K562 (cell line): ENCODE results near the gene F2. TPM values are rescaled to one million over a fixed set of nuclear protein-coding genes. Genes with fewer than 3 reads are reported as not detected.

Experiments used
- BCLAF1 ChIP-seq, 2 experiments: fragments of 450-650 bp in 1 of 2; IDR thresholded peaks; 2 replicates each; pipeline ENCODE4 v1.6.1; 2011 to 2017; ENCODE audit warnings: low read depth in 2 of 2, antibody characterized with exemption in 1 of 2, borderline replicate concordance in 1 of 2, low read length in 1 of 2, mild to moderate bottlenecking in 1 of 2, mixed read lengths in 1 of 2; ENCODE audit not compliant: control insufficient read depth in 1 of 2
- CBX3 ChIP-seq, 2 experiments: IDR thresholded peaks; 1 replicate in 1 of 2; 2 replicates in 1 of 2; pipeline ENCODE4 v1.6.1; 2012; ENCODE audit warnings: inconsistent platforms in 2 of 2, low read length in 2 of 2, borderline replicate concordance in 1 of 2, control low read depth in 1 of 2
- E2F1 ChIP-seq: sonication (generic); formaldehyde crosslinking; IDR thresholded peaks from 2 replicates; pipeline ENCODE4 v1.8.1; 2023; ENCODE audit warnings: mild to moderate bottlenecking, missing genetic modification reagents, moderate library complexity
- IFI16 ChIP-seq: fragments of 250-450 bp; sonication (Bioruptor Pico); IDR thresholded peaks from 2 replicates; pipeline ENCODE4 v2.1.2; 2022; ENCODE audit warnings: mild to moderate bottlenecking, inconsistent platforms
- MAFG ChIP-seq: fragments of 450-650 bp; conservative IDR thresholded peaks from 2 replicates; pipeline ENCODE4 v1.6.1; 2016; ENCODE audit warnings: missing genetic modification characterization, missing compliant biosample characterization
- SAP30 ChIP-seq: fragments of 200-600 bp; sonication (generic); IDR thresholded peaks from 2 replicates; pipeline ENCODE4 v1.6.1; 2012; ENCODE audit warnings: borderline replicate concordance, low read depth, mild to moderate bottlenecking, moderate library complexity, low read length, control low read depth, inconsistent platforms; ENCODE audit not compliant: insufficient read depth, poor library complexity, severe bottlenecking
- ZBTB40 ChIP-seq, 2 experiments: fragments of 450-650 bp in 1 of 2; sonication (generic) in 1 of 2; formaldehyde crosslinking in 1 of 2; IDR thresholded peaks; 2 replicates each; pipeline versions ENCODE4 v1.7.1 to v1.9.0; 2016 to 2022; ENCODE audit warnings: inconsistent platforms in 1 of 2, mild to moderate bottlenecking in 1 of 2, missing genetic modification reagents in 1 of 2
- polyA plus RNA-seq, 8 experiments: library from polyadenylated mRNA; depleted of rRNA in 4 of 8; stranded (reverse) in 5 of 8; unstranded in 3 of 8; fragments of >200 nt; fragmentation: Nextera tagmentation in 2 of 8; fragmentation: Illumina TruSeq in 1 of 8; extraction: Ambion mirVana in 2 of 8; extraction: Trizol in 1 of 8; gene quantifications; 2 replicates each; pipeline versions ENCODE4 v1.2.1 to v1.2.3, GENCODE V29; 2011 to 2014; ENCODE audit warnings: inconsistent platforms in 1 of 8, missing spikeins in 1 of 8
- total RNA-seq, 7 experiments: library from RNA; depleted of rRNA in 6 of 7; stranded (reverse); fragments of >200 nt in 6 of 7; fragmentation: Illumina TruSeq in 2 of 7; extraction: Trizol in 2 of 7; gene quantifications; 2 replicates each; pipeline versions ENCODE4 v1.2.1 to v1.2.3, GENCODE V29; 2011 to 2021; ENCODE audit warnings: low replicate concordance in 1 of 7

Gene F2
- total and polyA plus RNA-seq, 9 of the 15 experiments (the other 6 are each of a cell fraction or from before 2014, with no cell fraction given), result 0.16 TPM; not detected in 8

GRCh38 chr11:46726206-46726862 is 7.3 kb downstream of the F2 start (continued):
- no peak for TF ChIP-seq E2F1 (CRISPR knock-in tag)
- no peak for TF ChIP-seq SAP30
- 0 out of 3 replicates have a peak, but pooled peaks of 1 of the 2 experiments have one; percentile 34 for TF ChIP-seq CBX3 (IDR thresholded peaks at IDR 0.05; ENCODE audit: borderline replicate concordance in 1 of 2, low read length in 2 of 2)
- TF ChIP-seq BCLAF1 (IDR thresholded peaks at IDR 0.05; ENCODE audit: borderline replicate concordance in 1 of 2, control insufficient read depth in 1 of 2, low read depth in 2 of 2, low read length in 1 of 2), result no peak
- TF ChIP-seq ZBTB40 (IDR thresholded peaks at IDR 0.05), result no peak
- TF ChIP-seq ZBTB40 (CRISPR knock-in tag; IDR thresholded peaks at IDR 0.05), result no peak
- no peak for TF ChIP-seq MAFG
- TF ChIP-seq IFI16, result no peak
